GM13976 (cell line): ENCODE measurements around the gene UMAD1.

Experiments used
- DNase-seq: peaks from one replicate; pipeline ENCODE4 v3.0.0; 2012; ENCODE audit warnings: low spot score
- CTCF ChIP-seq: IDR thresholded peaks from 2 replicates; pipeline ENCODE4 v1.5.1; 2012; ENCODE audit warnings: borderline replicate concordance, mild to moderate bottlenecking; ENCODE audit not compliant: insufficient read depth; ENCODE audit errors: extremely low read depth, missing control alignments, control extremely low read depth
- in situ Hi-C: fragments of 300-500 bp; cut with MboI; formaldehyde crosslinking; loops from one replicate; pipeline ENCODE4 v1.12.0; 2022; ENCODE audit warnings: low sequenced_read_pairs, mixed read lengths, inconsistent platforms; ENCODE audit not compliant: unreplicated experiment

The UMAD1 gene

DNA sequence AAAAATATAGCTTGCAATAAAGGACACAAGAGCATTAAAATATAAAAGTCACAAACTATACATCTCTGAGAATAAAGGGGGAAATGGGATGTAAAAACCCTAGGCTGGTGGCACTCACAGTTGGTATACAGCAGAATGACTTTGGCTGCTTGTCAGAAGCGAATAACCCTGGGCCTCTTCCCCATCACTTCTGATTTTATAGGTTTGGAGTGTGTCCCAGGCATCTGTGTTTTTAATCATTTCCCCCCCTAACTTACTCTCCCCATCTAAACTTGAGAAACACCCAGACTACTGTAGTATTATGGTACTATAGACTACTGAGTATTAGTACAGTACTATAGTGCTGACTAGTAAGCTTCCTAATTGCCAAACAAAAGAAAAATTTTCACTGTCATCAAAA lies 79.6 kb downstream of the UMAD1 start:
- DNase-seq, result no peak
- in situ Hi-C loops, result no loop called here
- TF ChIP-seq CTCF, result no peak

DNA sequence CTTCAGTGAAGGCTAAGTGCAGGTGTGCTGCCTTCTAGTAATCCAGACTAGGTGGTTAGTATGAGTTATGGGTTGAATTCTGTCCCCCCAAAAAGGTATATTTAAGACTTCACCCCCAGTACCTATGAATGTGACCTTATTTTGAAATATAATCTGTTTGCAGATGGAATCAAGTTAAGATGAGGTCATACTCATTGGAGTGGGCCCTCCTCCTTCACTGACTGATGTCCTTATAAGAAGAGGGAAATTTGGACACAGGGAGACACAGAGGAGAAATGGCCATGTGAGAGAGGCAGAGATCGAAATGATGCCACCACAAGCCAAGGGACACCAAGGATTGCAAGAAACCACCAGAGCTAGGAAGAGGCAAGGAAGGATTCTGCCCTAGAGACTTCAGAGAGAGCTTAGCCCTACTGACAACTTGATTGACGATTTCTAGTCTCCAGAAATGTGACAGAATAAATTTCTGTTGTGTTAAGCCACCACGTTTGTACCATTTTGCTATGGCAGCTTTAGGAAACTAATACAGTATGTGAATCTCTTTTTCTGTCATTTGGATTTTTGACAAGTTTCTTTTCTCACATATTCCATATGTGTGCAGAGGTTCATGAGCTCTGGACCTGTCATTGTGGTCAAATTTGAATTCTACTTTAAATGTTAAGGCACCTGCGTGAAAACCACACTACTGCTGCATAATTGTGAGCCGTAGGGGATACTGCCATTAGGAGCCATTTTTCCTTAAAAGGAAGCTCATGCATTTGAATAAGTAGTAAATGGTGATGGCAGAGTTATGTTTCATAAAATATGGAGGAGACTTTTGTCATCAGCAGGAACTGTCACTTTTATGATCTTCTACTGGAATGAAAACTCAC lies 80.4 kb downstream of the UMAD1 start:
- in situ Hi-C loops, result no loop called here
- DNase-seq, result no peak
- TF ChIP-seq CTCF, result no peak

GRCh38 chr7:7731732-7732131 lies 91.2 kb downstream of the UMAD1 start:
- no peak for TF ChIP-seq CTCF

DNA sequence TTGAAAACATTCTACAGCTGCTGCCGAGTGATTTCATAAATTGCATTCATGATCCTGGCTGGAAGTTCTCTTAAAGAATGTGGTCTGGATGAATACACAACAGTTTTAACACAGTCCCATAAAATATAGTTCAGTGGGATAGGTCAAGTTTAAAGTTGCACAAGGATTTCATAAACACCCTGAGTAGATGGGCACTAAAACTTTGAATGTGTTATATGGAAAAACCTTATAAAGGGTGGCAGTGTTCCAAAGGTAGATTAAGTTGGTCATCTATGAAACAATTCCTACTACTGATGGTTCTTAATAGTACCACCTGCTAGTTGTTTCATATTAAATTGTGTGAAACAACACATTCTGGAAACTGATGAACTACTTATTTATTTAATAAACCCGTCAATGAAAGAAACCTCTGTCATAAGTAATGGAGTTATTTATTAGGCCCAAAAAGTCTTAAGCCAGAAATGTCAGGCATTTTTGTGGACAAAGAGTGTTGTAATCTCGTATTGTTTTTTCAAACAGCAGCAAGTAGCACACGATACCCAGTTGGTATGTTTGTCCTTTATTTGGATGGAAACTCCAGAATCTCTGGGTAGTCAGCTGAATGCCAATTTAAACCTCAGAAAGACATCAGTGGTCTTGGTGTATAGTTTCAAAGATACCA lies 92.2 kb downstream of the UMAD1 start:
- in situ Hi-C loops, result no loop called here
- DNase-seq, result no peak
- no peak for TF ChIP-seq CTCF

More at GRCh38 chr7:7731732-7732131, 91.2 kb downstream of the UMAD1 start:
- in situ Hi-C loops, result no loop called here
- no peak for DNase-seq

- TF ChIP-seq CTCF, result no peak
- in situ Hi-C loops, result no loop called here
- no peak for DNase-seq
Measured at GRCh38 chr7:7736671-7737070, 96.1 kb downstream of the UMAD1 start.

GRCh38 chr7:7737674-7738073 lies 97.1 kb downstream of the UMAD1 start:
- in situ Hi-C loops, result no loop called here
- no peak for DNase-seq
- no peak for TF ChIP-seq CTCF

DNA sequence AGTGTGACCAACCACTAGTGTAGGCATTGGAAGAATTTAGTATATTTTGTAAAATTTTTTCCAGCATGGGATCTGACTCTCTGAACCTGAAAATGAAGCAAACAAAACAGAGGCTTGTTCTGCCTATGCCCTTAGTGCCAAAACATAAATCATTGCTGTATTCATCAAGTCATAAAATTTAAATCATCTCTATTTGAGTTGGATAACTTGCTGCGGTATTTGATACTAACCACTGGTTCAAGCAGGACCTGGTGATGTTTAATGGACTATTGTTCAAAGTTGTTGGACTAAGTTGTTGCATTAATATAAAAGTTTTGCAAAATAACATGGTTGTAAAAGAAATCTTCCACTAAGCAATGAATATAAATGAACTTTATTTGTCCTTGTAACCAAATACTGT lies 97.6 kb downstream of the UMAD1 start:
- TF ChIP-seq CTCF, result no peak
- in situ Hi-C loops, result no loop called here
- DNase-seq, result no peak
